GM19025 (cell line): ENCODE results near the gene JAM2.

ENCODE experiments used
- ATAC-seq: cut with Tn5 transposase; IDR thresholded peaks from one replicate; pipeline ENCODE4 v1.9.1; 2021; ENCODE audit warnings: mild to moderate bottlenecking, low read depth, moderate library complexity; ENCODE audit not compliant: unreplicated experiment

JAM2 gene

GRCh38 chr21:25760677-25761076 is 121.6 kb downstream of the JAM2 start:
- ATAC-seq: no peak

- ATAC-seq: no peak
Observed at GRCh38 chr21:25764065-25764464, 125.0 kb downstream of the JAM2 start.
